ENCODE measurements around the gene CCDC78.
A peak's percentile ranks its signal among the peaks of the same experiment; 100 is the strongest.
"Not testable (repeated sequence)": the region's sequence is repeated elsewhere in the genome, so short reads cannot be mapped to it uniquely, and the experiment has no call there.

Gene CCDC78

DNA sequence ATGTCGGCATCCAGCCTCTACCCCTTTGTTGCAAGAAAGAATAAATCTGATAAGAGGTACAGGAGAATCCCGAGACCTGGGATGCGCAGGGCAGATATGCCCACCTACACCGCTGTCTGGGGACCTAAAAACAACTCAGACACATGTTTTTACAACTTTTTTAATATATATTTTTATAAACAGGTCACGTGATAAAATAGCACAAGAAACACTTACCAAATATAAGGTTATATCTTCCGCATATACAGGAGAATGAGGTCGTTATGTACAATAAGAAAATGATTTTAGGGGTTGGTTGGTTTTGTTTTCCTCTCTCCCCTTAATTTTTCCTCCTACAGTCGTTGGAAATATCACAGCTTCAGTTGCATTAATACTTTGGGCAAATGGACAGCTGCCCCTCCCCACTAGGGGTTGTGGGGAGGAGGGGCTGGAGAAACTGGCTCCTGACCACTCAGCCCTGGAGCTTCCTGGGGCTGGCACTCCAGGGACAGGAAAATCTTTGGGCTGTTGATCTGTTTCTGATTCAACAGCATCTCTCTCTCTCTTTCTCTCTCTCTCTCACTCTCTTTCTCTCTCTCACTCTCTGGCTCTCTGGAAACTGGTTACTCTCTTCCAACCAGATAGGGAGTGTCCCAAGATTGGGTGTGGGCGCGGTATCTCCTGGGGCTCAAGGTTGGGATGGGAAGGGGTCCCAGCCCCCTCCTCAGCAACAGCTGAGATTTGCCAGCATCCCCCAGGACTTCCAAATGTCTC, 33.7 kb downstream of the CCDC78 start:
- no peak for DNase-seq (ENCODE audit: low read depth)

DNA sequence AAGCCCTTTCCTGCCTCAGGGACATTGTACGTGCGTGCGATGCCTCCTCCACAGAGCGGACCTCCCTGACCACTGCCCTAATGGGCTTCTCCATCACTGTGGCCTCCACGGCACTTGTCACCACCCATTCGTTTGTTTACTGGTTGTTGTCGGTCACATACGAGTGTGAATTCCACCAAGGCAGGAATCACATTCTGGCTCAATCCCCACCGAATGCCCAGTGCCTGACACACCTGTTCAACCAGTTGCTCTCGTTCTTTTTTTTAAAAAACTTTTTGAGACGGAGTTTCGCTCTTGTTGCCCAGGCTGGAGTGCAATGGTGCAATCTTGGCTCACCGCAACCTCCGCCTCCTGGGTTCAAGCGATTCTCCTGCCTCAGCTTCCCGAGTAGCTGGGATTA, 35.0 kb downstream of the CCDC78 start:
- not testable (repeated sequence) for DNase-seq (ENCODE audit: low read depth)

DNA sequence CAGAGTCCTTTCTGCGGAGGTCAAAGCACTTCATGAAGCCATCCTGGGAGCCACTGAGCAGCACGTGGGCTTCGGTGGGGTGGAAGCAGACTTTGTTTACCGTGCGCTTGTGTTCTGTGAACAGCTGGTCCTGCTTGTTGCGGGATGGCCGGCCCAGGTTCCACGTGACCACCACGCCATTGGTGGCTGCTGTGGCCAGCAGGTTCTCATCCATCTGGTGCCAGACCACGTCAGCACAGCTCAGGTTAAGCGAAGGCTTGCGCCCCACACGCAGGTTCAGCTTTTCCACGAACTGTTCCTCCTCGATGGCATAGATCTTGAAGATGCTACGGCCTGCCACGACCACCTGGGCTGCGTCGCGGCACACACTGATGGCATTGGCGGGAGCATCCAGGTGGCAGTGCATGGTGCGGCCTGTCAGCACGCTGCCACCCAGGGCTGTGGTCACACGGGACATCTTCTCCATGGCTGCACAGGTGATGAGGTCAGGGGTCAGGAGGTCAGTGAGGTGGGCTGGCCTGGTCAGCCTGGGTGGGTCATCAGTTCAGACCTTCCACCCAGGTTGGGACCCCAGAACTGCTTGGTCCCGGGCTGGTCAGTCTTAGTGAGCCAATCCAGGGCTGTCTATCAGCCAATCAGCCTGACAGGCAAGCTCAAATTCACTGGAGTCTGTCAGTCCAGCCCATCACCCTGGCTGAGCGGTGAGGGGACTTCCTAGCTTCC, 36.9 kb downstream of the CCDC78 start:
- no peak for DNase-seq (ENCODE audit: low read depth)

DNA sequence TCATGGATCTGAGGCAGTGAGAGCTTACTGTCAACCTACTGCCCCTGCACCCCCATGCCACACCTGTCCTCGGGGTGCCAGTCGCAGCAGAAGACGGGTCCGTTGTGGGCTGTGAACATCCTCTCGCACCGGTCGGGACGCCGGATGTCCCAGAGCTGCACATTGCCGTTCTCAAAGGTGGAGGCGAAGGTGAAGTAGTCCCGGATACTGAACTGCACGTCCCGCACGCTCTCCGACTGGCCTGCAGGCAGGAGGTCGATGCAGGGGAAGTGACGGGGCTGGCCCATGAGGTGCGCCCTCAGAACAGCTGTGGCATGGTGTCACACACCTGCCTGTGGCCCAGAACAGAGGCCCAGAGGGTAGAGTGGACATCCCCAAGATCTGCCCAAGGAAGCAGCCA, 38.7 kb downstream of the CCDC78 start:
- no peak for DNase-seq (ENCODE audit: low read depth)

DNA sequence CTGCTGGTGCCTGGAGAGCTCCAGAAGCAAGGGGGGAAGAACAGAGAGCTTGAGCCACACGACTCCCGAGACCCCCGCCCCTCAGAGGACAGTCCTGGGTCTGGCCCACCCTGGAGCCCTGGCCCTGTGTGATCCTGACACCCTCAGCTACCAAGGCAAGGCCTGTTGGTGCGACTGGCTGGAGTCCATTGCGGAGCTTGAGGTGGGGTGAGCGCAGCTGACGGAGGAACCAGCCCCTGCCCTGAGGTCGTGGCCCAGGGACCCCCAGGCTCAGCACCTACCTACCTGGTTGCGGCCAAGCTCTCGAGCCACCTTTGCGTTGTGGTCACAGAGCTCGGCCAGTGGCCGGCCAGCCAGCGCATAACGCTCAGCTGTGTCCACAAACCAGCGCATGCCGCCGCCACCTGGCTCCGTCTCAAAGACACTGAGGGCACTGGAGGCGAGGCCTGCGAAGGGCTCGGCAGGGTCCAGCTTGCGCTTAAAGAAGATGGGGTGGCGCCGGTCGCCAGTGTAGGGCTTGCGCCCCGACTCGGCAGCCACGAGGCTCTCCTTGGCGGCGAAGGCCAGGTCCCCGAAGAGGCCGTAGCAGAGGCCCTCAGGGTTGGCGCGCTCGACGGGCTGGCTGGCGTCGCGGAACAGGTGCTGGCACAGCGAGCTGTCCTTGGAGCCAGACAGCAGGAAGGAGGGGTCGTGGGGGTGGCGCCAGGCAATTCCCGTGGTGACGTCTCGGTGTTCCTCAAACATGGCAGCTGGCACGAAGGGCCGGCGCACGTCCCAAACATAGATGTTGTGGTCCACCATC, 39.6 kb downstream of the CCDC78 start:
- DNase-seq (ENCODE audit: low read depth): no peak

DNA sequence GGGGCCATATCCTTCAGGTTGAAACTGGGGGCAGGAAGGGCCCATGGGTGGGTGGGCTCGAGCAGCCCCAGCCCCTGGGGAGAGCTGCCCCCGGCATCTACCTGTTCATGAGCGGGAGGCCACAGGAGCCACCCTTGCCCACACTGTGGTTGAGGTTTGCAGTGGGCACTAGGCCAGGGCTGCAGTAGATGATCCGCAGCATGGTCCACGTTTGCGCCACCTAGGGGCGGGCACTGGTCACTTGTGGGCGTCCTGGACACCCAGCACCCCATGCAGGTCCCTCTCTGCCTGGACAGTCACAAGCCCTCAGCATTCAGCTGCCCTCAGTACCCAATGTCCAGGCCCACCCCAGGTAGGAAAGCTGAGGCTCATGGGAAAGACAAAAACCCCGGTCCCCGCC, 40.3 kb downstream of the CCDC78 start:
- DNase-seq (ENCODE audit: low read depth): peak; percentile 18

GRCh38 chr16:684961-685696, 41.1 kb downstream of the CCDC78 start:
- no peak for DNase-seq (ENCODE audit: low read depth)

- DNase-seq (ENCODE audit: low read depth): peak; percentile 90
Measured at GRCh38 chr16:684071-684794, 42.0 kb downstream of the CCDC78 start, which contains the start of gene JMJD8. Gene JMJD8 (minus strand): TSS chr16:684334. CDS start chr16:684319, 15 bp downstream.

DNA sequence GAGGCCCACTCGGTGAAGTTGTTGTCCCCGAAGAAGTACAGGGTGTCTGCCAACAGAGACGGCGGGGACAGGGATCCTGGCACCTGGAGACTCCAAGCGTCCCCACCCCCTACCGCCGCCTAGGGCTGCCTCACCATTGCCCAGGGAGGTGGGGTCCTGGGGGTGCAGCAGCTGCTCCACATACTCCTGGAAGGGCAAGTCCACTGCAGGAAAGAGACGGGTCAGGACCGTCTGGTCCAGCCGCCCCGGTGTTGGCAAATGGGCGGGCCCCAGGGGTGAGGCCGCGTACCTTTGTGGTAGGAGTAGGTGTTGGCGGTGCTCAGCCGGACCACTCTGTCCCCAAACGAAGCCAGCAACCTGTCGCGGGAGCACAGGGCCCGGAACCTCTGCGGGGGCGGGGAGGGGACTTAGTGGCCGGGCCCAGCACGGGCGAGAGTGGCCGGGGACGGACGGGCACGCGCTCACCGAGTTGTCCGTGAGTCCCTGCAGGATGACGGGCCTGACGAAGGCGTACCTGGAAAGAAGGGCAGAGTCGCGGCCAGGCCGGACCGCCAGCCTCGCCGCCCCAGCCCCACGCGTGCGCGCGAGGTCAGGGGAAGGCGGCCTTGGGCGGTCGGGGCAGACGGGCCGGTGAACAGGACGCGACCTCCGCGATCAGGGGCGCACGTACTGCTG, 42.7 kb downstream of the CCDC78 start:
- DNase-seq (ENCODE audit: low read depth): no peak

DNA sequence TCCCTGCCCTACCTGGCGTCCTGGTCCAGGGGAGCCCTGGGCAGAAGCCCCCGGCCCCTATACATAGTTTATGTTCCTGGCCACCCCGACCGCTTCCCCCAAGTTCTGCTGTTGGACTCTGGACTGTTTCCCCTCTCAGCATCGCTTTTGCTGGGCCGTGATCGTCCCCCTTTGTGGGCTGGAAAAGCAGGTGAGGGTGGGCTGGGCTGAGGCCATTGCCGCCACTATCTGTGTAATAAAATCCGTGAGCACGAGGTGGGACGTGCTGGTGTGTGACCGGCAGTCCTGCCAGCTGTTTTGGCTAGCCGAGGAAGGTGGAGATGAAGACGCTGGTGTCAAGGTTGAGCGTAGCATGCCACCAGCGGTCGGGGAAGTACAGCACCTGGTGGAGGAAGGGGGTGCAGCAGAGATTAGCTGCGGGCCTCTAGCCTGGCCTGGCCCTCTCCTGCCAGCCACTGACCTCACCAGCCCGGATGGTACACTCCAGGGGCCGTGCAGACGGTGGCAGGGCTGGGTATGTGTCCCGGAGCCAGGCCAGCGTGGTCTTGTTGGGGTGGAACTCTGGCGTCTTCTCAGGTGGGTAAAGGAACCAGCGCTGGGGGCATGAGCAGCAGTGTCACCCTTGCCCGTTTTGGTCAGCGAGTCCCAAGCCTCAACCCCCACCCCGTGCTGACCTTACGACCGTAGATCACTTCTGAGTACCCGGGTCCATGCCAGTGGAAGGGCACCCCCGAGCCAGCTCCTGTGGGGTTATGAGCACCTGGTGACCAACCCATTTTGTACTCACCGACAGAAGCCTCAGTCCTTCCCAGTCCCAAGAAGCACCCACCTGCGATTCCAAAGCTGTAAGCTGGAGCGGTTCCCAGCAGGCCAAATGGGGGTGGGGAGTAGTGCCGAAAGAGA, 43.5 kb downstream of the CCDC78 start:
- no peak for DNase-seq (ENCODE audit: low read depth)

DNA sequence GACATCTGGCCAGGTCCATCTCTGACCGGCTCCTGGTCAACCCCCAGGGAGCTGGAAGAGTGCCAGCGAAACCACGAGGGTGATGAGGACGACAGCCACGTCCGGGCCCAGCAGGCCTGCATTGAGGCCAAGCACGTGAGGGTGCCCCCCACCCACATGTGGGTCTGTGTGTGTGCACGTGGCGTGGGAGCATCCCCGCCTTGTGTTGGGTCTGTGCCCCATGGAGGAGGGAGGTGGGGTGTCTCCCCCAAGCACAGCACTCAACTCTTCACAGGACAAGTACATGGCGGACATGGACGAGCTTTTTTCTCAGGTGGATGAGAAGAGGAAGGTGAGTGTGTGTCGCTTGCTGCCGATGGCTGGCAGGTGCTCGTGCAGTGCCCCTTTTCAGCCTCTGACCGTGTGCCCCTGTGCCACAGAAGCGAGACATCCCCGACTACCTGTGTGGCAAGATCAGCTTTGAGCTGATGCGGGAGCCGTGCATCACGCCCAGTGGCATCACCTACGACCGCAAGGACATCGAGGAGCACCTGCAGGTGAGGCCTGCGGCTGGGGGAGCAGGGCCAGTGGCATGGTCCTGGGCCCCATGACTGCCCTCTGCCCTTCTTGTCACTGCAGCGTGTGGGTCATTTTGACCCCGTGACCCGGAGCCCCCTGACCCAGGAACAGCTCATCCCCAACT, 44.4 kb downstream of the CCDC78 start:
- peak; percentile 40 for DNase-seq (ENCODE audit: low read depth)

GRCh38 chr16:680967-681745, 45.1 kb downstream of the CCDC78 start:
- peak; percentile 36 for DNase-seq (ENCODE audit: low read depth)

- DNase-seq (ENCODE audit: low read depth): no peak
Measured at GRCh38 chr16:680625-680945, 45.7 kb downstream of the CCDC78 start.

- peak; percentile 72 for DNase-seq (ENCODE audit: low read depth)
Measured at GRCh38 chr16:679814-680624, 46.2 kb downstream of the CCDC78 start, which contains the start of gene STUB1. Gene STUB1 (plus strand): TSS chr16:680410. CDS start chr16:680526, 116 bp downstream.

- DNase-seq (ENCODE audit: low read depth): peak; percentile 40
Measured at GRCh38 chr16:678858-679813, 47.1 kb downstream of the CCDC78 start.

GRCh38 chr16:678209-678857, 47.9 kb downstream of the CCDC78 start:
- DNase-seq (ENCODE audit: low read depth): no peak
